ENCODE data around the gene SLITRK2.

Gene SLITRK2

GRCh38 chrX:145821291-145821897, 3.8 kb downstream of the SLITRK2 start:
- H3K4ac ChIP-seq (ENCODE audit: low read depth in 1 of 2, low read length in 2 of 2), result no peak overlapping the region
- H4K8ac ChIP-seq (ENCODE audit: low read length), result no peak overlapping the region
- 0% methylated on average over 16 of the region's 30 CpGs for WGBS

GRCh38 chrX:145821898-145822571, 4.4 kb downstream of the SLITRK2 start:
- no peak overlapping the region for H2AK5ac ChIP-seq (ENCODE audit: low read length, severe bottlenecking)
- no peak overlapping the region for H3K9ac ChIP-seq (ENCODE audit: low read length)
- H3K4ac ChIP-seq (ENCODE audit: low read depth in 1 of 2, low read length in 2 of 2), result no peak overlapping the region
- no peak for DNase-seq
- no peak overlapping the region for H3K4me3 ChIP-seq (ENCODE audit: insufficient read depth in 1 of 2, low read depth in 1 of 2, low read length in 2 of 2)
- H3K23ac ChIP-seq (ENCODE audit: low read length in 2 of 2), result no peak overlapping the region
- no peak overlapping the region for H4K8ac ChIP-seq (ENCODE audit: low read length)
- no peak overlapping the region for H2AFZ ChIP-seq (ENCODE audit: low read depth, low read length)
- no peaks in the 10 kb centered on the region for H3K79me1 ChIP-seq (replicated peaks; ENCODE audit: low read length, poor library complexity, severe bottlenecking)
- H2BK120ac ChIP-seq (ENCODE audit: low read depth, low read length), result no peak overlapping the region
- H3K27me3 ChIP-seq (ENCODE audit: control insufficient read depth in 1 of 2, insufficient read depth in 1 of 2, low read length in 2 of 2), result peaks cover 31 to 49% of the 10 kb centered on the region in 2 experiments
- no peak overlapping the region for H4K91ac ChIP-seq (ENCODE audit: low read length)
- H3K27ac ChIP-seq (ENCODE audit: low read length, poor library complexity, severe bottlenecking), result no peak overlapping the region
- no peak overlapping the region for H3K14ac ChIP-seq (ENCODE audit: low read length in 2 of 2)
- no peaks in the 10 kb centered on the region for H3K9me3 ChIP-seq (ENCODE audit: control insufficient read depth, low read length)
- WGBS, result 11% methylated on average over 20 of the region's 33 CpGs
- H3K4me1 ChIP-seq (ENCODE audit: control insufficient read depth, insufficient read depth, low read depth, low read length), result peaks cover 11% of the 10 kb centered on the region
- no peak overlapping the region for H3K4me2 ChIP-seq (ENCODE audit: low read length, poor library complexity, severe bottlenecking)
- H2BK5ac ChIP-seq (ENCODE audit: low read depth, low read length, poor library complexity, severe bottlenecking), result no peak overlapping the region
- no peaks in the 10 kb centered on the region for H3K36me3 ChIP-seq (ENCODE audit: control insufficient read depth in 1 of 2, insufficient read depth in 2 of 2, low read depth in 1 of 2, low read length in 2 of 2)
- H3K18ac ChIP-seq (ENCODE audit: low read depth in 1 of 2, low read length in 2 of 2), result no peak overlapping the region
- H2BK12ac ChIP-seq (ENCODE audit: low read length in 2 of 2), result no peak overlapping the region
- H2BK15ac ChIP-seq (ENCODE audit: low read depth, poor library complexity, severe bottlenecking), result no peak overlapping the region

More at GRCh38 chrX:145821291-145821897, 3.8 kb downstream of the SLITRK2 start:
- Histone ChIP-seq H2BK5ac (ENCODE audit: low read depth, low read length, poor library complexity, severe bottlenecking) (no peak overlapping the region), H3K23ac (ENCODE audit: low read length in 2 of 2) (no peak overlapping the region), H3K27me3 (ENCODE audit: control insufficient read depth in 1 of 2, insufficient read depth in 1 of 2, low read length in 2 of 2) (peaks cover 38 to 56% of the 10 kb centered on the region in 2 experiments), H3K4me2 (ENCODE audit: low read length, poor library complexity, severe bottlenecking) (no peak overlapping the region), H2BK15ac (ENCODE audit: low read depth, poor library complexity, severe bottlenecking) (no peak overlapping the region), H3K9me3 (ENCODE audit: control insufficient read depth, low read length) (no peaks in the 10 kb centered on the region), H3K36me3 (ENCODE audit: control insufficient read depth in 1 of 2, insufficient read depth in 2 of 2, low read depth in 1 of 2, low read length in 2 of 2) (no peaks in the 10 kb centered on the region), H2AFZ (ENCODE audit: low read depth, low read length) (no peak overlapping the region), H2AK5ac (ENCODE audit: low read length, severe bottlenecking) (no peak overlapping the region), H3K9ac (ENCODE audit: low read length) (no peak overlapping the region), H2BK12ac (ENCODE audit: low read length in 2 of 2) (no peak overlapping the region), H3K4me1 (ENCODE audit: control insufficient read depth, insufficient read depth, low read depth, low read length) (peaks cover 11% of the 10 kb centered on the region), H2BK120ac (ENCODE audit: low read depth, low read length) (no peak overlapping the region), H3K18ac (ENCODE audit: low read depth in 1 of 2, low read length in 2 of 2) (no peak overlapping the region), H4K91ac (ENCODE audit: low read length) (no peak overlapping the region), H3K79me1 (replicated peaks; ENCODE audit: low read length, poor library complexity, severe bottlenecking) (no peaks in the 10 kb centered on the region), H3K4me3 (ENCODE audit: insufficient read depth in 1 of 2, low read depth in 1 of 2, low read length in 2 of 2) (no peak overlapping the region), H3K14ac (ENCODE audit: low read length in 2 of 2) (no peak overlapping the region), H3K27ac (ENCODE audit: low read length, poor library complexity, severe bottlenecking) (no peak overlapping the region)
- no peak for DNase-seq

GRCh38 chrX:145823132-145823531, 5.5 kb downstream of the SLITRK2 start:
- H2AFZ ChIP-seq (ENCODE audit: low read depth, low read length), result no peak overlapping the region
- H3K27ac ChIP-seq (ENCODE audit: low read length, poor library complexity, severe bottlenecking), result no peak overlapping the region
- H3K36me3 ChIP-seq (ENCODE audit: control insufficient read depth in 1 of 2, insufficient read depth in 2 of 2, low read depth in 1 of 2, low read length in 2 of 2), result no peaks in the 10 kb centered on the region
- H3K9ac ChIP-seq (ENCODE audit: low read length), result no peak overlapping the region
- no peak overlapping the region for H2AK5ac ChIP-seq (ENCODE audit: low read length, severe bottlenecking)
- no peak overlapping the region for H3K4ac ChIP-seq (ENCODE audit: low read depth in 1 of 2, low read length in 2 of 2)
- H3K23ac ChIP-seq (ENCODE audit: low read length in 2 of 2), result no peak overlapping the region
- no peak overlapping the region for H2BK120ac ChIP-seq (ENCODE audit: low read depth, low read length)
- H3K4me1 ChIP-seq (ENCODE audit: control insufficient read depth, insufficient read depth, low read depth, low read length), result peaks cover 2% of the 10 kb centered on the region
- H3K4me2 ChIP-seq (ENCODE audit: low read length, poor library complexity, severe bottlenecking), result no peak overlapping the region
- no peak overlapping the region for H3K18ac ChIP-seq (ENCODE audit: low read depth in 1 of 2, low read length in 2 of 2)
- H4K91ac ChIP-seq (ENCODE audit: low read length), result no peak overlapping the region
- H2BK12ac ChIP-seq (ENCODE audit: low read length in 2 of 2), result no peak overlapping the region
- H3K27me3 ChIP-seq (ENCODE audit: control insufficient read depth in 1 of 2, insufficient read depth in 1 of 2, low read length in 2 of 2), result peaks cover 28 to 45% of the 10 kb centered on the region in 2 experiments
- no peak overlapping the region for H3K4me3 ChIP-seq (ENCODE audit: insufficient read depth in 1 of 2, low read depth in 1 of 2, low read length in 2 of 2)
- no peak overlapping the region for H4K8ac ChIP-seq (ENCODE audit: low read length)
- no peak for DNase-seq
- 94% methylated on average over 7 of the region's 7 CpGs for WGBS
- H2BK15ac ChIP-seq (ENCODE audit: low read depth, poor library complexity, severe bottlenecking), result no peak overlapping the region
- H3K14ac ChIP-seq (ENCODE audit: low read length in 2 of 2), result no peak overlapping the region
- H2BK5ac ChIP-seq (ENCODE audit: low read depth, low read length, poor library complexity, severe bottlenecking), result no peak overlapping the region
- no peaks in the 10 kb centered on the region for H3K79me1 ChIP-seq (replicated peaks; ENCODE audit: low read length, poor library complexity, severe bottlenecking)
- H3K9me3 ChIP-seq (ENCODE audit: control insufficient read depth, low read length), result no peaks in the 10 kb centered on the region

- no peak overlapping the region for H2BK15ac ChIP-seq (ENCODE audit: low read depth, poor library complexity, severe bottlenecking)
- H4K91ac ChIP-seq (ENCODE audit: low read length), result no peak overlapping the region
- DNase-seq, result no peak
- peaks cover 7 to 22% of the 10 kb centered on the region in 2 experiments for H3K27me3 ChIP-seq (ENCODE audit: control insufficient read depth in 1 of 2, insufficient read depth in 1 of 2, low read length in 2 of 2)
- H3K4me3 ChIP-seq (ENCODE audit: insufficient read depth in 1 of 2, low read depth in 1 of 2, low read length in 2 of 2), result no peak overlapping the region
- no peak overlapping the region for H2AFZ ChIP-seq (ENCODE audit: low read depth, low read length)
- no peak overlapping the region for H2BK120ac ChIP-seq (ENCODE audit: low read depth, low read length)
- H2BK12ac ChIP-seq (ENCODE audit: low read length in 2 of 2), result no peak overlapping the region
- no peak overlapping the region for H2BK5ac ChIP-seq (ENCODE audit: low read depth, low read length, poor library complexity, severe bottlenecking)
- no peak overlapping the region for H3K18ac ChIP-seq (ENCODE audit: low read depth in 1 of 2, low read length in 2 of 2)
- no peak overlapping the region for H2AK5ac ChIP-seq (ENCODE audit: low read length, severe bottlenecking)
- no peak overlapping the region for H4K8ac ChIP-seq (ENCODE audit: low read length)
- no peaks in the 10 kb centered on the region for H3K9me3 ChIP-seq (ENCODE audit: control insufficient read depth, low read length)
- H3K14ac ChIP-seq (ENCODE audit: low read length in 2 of 2), result no peak overlapping the region
- H3K4me1 ChIP-seq (ENCODE audit: control insufficient read depth, insufficient read depth, low read depth, low read length), result no peaks in the 10 kb centered on the region
- no CpG with 5 or more reads among the region's 4 CpGs for WGBS
- H3K36me3 ChIP-seq (ENCODE audit: control insufficient read depth in 1 of 2, insufficient read depth in 2 of 2, low read depth in 1 of 2, low read length in 2 of 2), result no peaks in the 10 kb centered on the region
- no peak overlapping the region for H3K4me2 ChIP-seq (ENCODE audit: low read length, poor library complexity, severe bottlenecking)
- no peak overlapping the region for H3K4ac ChIP-seq (ENCODE audit: low read depth in 1 of 2, low read length in 2 of 2)
- H3K23ac ChIP-seq (ENCODE audit: low read length in 2 of 2), result no peak overlapping the region
- no peak overlapping the region for H3K9ac ChIP-seq (ENCODE audit: low read length)
- no peaks in the 10 kb centered on the region for H3K79me1 ChIP-seq (replicated peaks; ENCODE audit: low read length, poor library complexity, severe bottlenecking)
- H3K27ac ChIP-seq (ENCODE audit: low read length, poor library complexity, severe bottlenecking), result no peak overlapping the region
Measured at GRCh38 chrX:145825896-145826295, 8.3 kb downstream of the SLITRK2 start.

Data from mesenchymal stem cell (in vitro differentiated cells and primary cell).